Nephron (organoid): ENCODE results near the gene H3-3A.

ENCODE experiments used
- H3K27ac Mint-ChIP-seq, 3 experiments: 2 replicates each; pipeline ENCODE4 v1.8.0; 2020; ENCODE audit warnings: mixed read lengths in 3 of 3, mild to moderate bottlenecking in 2 of 3, moderate library complexity in 1 of 3
- H3K27me3 Mint-ChIP-seq: 2 replicates; pipeline ENCODE4 v1.8.0; 2021; ENCODE audit warnings: low read depth, mild to moderate bottlenecking, moderate library complexity, mixed read lengths
- H3K36me3 Mint-ChIP-seq: 2 replicates; pipeline ENCODE4 v1.8.0; 2020; ENCODE audit warnings: low read depth, mixed read lengths
- H3K4me1 Mint-ChIP-seq: 2 replicates; pipeline ENCODE4 v1.8.0; 2020; ENCODE audit warnings: mixed read lengths
- H3K4me3 Mint-ChIP-seq, 3 experiments: 2 replicates each; pipeline ENCODE4 v1.8.0; 2020; ENCODE audit warnings: mild to moderate bottlenecking in 3 of 3, mixed read lengths in 3 of 3, moderate library complexity in 2 of 3
- H3K9me3 Mint-ChIP-seq: 2 replicates; pipeline ENCODE4 v1.8.0; 2020; ENCODE audit warnings: mixed read lengths
- TF ChIP-seq, protein P1 (sequence below), 3 experiments: fragments of 200-600 bp; sonication (generic); IDR thresholded peaks; one replicate each; pipeline ENCODE4 v1.5.0; 2021; ENCODE audit warnings: antibody characterized with exemption in 3 of 3; ENCODE audit not compliant: unreplicated experiment in 3 of 3

Gene H3-3A

DNA sequence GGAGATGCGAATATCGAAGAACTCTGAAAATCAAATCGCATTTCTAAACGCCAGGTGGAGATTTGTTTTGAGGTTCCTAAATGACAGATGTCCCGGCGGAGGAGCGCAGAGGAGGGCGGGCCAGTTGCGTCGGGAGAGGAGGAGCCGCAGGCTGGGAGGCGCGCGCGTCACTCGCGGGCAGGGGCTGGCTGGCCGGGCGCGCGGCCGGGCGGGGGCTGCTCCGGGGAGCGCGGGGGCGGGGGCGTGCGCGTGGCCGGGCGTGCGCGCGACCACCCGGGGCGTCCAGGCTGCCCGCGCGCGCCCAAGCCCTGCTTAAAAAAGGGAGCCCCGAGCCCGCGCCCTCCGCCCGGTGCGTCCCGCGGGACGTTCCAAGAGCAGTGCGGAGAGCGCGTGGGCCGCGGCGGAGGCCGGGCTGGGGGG lies 47.3 kb downstream of the H3-3A start:
- TF ChIP-seq, protein P1, sequence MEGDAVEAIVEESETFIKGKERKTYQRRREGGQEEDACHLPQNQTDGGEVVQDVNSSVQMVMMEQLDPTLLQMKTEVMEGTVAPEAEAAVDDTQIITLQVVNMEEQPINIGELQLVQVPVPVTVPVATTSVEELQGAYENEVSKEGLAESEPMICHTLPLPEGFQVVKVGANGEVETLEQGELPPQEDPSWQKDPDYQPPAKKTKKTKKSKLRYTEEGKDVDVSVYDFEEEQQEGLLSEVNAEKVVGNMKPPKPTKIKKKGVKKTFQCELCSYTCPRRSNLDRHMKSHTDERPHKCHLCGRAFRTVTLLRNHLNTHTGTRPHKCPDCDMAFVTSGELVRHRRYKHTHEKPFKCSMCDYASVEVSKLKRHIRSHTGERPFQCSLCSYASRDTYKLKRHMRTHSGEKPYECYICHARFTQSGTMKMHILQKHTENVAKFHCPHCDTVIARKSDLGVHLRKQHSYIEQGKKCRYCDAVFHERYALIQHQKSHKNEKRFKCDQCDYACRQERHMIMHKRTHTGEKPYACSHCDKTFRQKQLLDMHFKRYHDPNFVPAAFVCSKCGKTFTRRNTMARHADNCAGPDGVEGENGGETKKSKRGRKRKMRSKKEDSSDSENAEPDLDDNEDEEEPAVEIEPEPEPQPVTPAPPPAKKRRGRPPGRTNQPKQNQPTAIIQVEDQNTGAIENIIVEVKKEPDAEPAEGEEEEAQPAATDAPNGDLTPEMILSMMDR (IDR thresholded peaks at IDR 0.05; ENCODE audit: unreplicated experiment in 3 of 3), result peak in 1 of 3 experiments; percentile 11
- peak overlapping the region; percentile 89 to 97 (median 94) for H3K4me3 Mint-ChIP-seq
- H3K4me1 Mint-ChIP-seq, result peaks cover 46% of the 10 kb centered on the region
- no peaks in the 10 kb centered on the region for H3K36me3 Mint-ChIP-seq
- H3K27ac Mint-ChIP-seq, result peak overlapping the region; percentile 92 to 99 (median 97)
- H3K27me3 Mint-ChIP-seq, result peaks cover 2% of the 10 kb centered on the region
- no peaks in the 10 kb centered on the region for H3K9me3 Mint-ChIP-seq

DNA sequence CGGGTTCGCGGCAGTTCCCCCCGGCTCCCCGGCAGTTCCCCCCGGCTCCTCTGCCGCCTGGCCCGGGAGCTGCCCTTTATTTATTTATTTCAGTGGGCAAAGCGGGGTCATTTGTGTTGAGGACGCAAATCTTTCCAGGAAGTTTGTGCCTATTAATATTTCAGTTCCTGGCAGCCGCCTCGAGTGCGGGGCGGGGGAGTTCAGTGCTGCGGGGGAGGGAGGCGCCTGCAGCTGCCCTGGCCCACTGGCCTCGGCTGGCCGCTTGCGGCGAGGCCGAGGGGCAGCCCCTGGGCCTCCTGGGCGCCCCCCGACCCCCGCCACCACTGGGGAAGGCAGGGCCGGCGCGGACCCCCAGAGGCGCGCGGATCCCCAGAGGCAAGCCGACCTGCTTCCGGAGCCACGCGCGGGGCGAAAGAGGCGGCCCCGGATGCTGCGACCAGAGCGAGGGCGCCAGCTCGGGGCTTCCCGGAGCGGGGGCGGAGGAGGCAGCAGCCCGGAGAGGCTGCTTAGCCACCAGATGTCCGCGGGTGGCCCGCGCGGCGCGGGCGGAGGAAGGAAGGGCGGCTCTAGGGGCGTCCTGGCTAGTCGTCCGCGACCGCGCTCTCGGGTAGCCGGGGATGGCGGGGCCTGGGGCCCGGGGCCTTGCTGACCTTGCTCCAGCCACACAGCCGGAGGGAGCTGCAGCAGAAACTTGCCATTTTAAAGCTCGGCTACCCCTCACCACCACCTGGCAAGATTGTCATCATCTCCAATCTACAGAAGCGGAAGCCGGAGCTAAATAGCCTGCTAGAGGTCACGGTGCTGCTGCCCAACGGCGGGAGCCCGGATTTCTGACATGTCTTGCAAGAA lies 48.0 kb downstream of the H3-3A start:
- TF ChIP-seq, protein P1 (IDR thresholded peaks at IDR 0.05; ENCODE audit: unreplicated experiment in 3 of 3), result no peak
- H3K36me3 Mint-ChIP-seq, result no peaks in the 10 kb centered on the region
- no peaks in the 10 kb centered on the region for H3K27me3 Mint-ChIP-seq
- H3K9me3 Mint-ChIP-seq, result no peaks in the 10 kb centered on the region
- H3K4me1 Mint-ChIP-seq, result peaks cover 41% of the 10 kb centered on the region
- peak overlapping the region; percentile 86 to 92 (median 90) for H3K27ac Mint-ChIP-seq
- H3K4me3 Mint-ChIP-seq, result peak overlapping the region; percentile 79 to 97 (median 84)

DNA sequence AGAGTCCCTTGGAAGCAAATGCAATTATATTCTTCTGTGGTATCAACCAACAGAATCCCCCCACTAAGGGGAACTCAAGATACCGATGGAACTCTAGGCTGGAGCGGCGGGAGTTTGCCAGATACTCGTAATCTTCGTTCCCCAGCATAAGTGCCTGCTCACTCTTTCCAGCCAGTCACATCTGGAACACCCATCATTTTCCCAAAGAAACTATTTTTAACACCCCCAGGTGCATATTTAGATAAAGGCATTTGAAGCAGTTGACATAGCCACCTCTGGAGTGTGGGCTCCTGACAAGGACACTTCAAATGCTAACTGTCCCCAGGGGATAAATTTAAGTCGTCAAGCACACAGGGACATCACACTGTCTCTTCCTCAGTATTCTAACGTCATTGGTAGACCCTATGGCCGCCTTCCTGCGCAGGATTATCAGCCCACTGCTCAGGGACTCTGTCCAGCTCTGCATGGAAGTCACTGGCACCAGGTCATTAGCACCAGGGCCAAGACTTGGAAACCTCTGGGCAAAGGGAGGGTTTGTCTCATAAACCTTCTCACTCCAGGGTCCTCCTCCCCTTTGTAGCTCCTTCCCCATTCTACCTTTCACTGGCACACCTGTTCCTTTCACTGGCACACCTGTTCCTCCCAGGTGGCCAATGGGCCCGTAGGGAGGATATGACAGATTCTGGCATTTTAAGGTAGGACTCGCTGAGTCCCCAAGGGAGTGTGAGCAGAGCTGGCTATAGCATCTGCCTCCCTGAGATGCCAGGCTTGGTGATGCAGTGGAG lies 48.8 kb downstream of the H3-3A start:
- Mint-ChIP-seq H3K4me3 (peak overlapping the region; percentile 78 to 79 (median 79)), H3K27ac (peak overlapping the region; percentile 40 to 90 (median 86)), H3K27me3 (peaks cover 3% of the 10 kb centered on the region), H3K4me1 (peaks cover 41% of the 10 kb centered on the region), H3K36me3 (no peaks in the 10 kb centered on the region), H3K9me3 (no peaks in the 10 kb centered on the region)
- TF ChIP-seq, protein P1 (IDR thresholded peaks at IDR 0.05; ENCODE audit: unreplicated experiment in 3 of 3), result no peak

DNA sequence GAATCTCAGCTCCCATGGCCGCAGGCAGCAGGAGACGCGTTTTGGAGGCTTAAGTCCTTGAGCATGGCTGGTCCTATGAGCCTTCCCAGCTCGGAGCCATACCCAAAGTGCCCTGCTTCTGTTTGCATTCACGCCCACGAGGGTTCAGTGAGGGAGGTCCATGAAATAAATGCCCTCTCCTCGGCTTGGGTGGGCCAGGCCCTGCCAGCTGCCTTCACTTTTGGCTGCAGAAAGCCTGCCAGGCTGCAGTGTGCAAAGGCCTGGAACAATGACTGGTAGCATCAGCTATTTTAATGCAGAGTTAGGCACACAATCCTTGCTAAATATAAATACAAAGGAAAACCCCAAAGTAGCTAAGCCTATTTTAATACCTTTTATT lies 49.4 kb downstream of the H3-3A start:
- peaks cover 41% of the 10 kb centered on the region for H3K4me1 Mint-ChIP-seq
- peak overlapping the region; percentile 78 to 79 (median 79) for H3K4me3 Mint-ChIP-seq
- peak overlapping the region; percentile 40 to 86 (median 53) for H3K27ac Mint-ChIP-seq
- TF ChIP-seq, protein P1 (IDR thresholded peaks at IDR 0.05; ENCODE audit: unreplicated experiment in 3 of 3), result no peak
- H3K27me3 Mint-ChIP-seq, result peaks cover 3% of the 10 kb centered on the region
- no peaks in the 10 kb centered on the region for H3K9me3 Mint-ChIP-seq
- no peaks in the 10 kb centered on the region for H3K36me3 Mint-ChIP-seq

DNA sequence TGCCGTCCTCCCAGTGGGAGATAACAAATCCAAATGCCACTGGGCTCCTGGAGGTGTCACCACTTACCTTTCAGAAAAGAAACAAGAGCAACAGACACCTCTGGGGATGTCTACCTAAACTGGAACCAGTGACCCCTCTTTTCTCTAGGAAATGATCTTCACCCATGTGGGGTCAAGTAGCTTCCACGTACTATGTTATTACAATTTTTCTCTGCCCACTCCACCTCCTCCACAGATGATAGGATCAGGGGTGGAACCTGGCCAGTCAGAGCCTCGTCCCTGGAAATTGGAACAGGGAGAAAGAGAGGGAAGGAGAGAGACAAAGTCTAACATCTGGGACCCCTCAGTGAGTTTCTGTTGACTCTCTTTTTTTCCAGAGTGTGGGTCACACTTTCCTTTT lies 50.1 kb downstream of the H3-3A start:
- Mint-ChIP-seq H3K4me3 (peak overlapping the region; percentile 45 to 57 (median 51)), H3K4me1 (peaks cover 37% of the 10 kb centered on the region), H3K27me3 (peaks cover 3% of the 10 kb centered on the region), H3K36me3 (no peaks in the 10 kb centered on the region), H3K9me3 (no peaks in the 10 kb centered on the region), H3K27ac (peak overlapping the region; percentile 40 to 60 (median 53))
- TF ChIP-seq, protein P1 (IDR thresholded peaks at IDR 0.05; ENCODE audit: unreplicated experiment in 3 of 3), result no peak
